HepG2 (cell line): ENCODE results near the gene PLA2G2A. TPM values are rescaled to one million over a fixed set of nuclear protein-coding genes. Genes with fewer than 3 reads are reported as not detected.

ENCODE experiments used
- BCL6 ChIP-seq: IDR thresholded peaks from 2 replicates; pipeline ENCODE4 v1.6.1; 2016; ENCODE audit warnings: missing genetic modification reagents, missing compliant biosample characterization
- CC2D1A ChIP-seq: sonication (generic); formaldehyde crosslinking; IDR thresholded peaks from 2 replicates; pipeline ENCODE4 v1.8.1; 2023; ENCODE audit warnings: mild to moderate bottlenecking, missing genetic modification reagents
- CENPT ChIP-seq: sonication (generic); formaldehyde crosslinking; IDR thresholded peaks from 2 replicates; pipeline ENCODE4 v1.8.0; 2022; ENCODE audit warnings: low read depth, mild to moderate bottlenecking, moderate library complexity, missing genetic modification reagents
- GFI1 ChIP-seq: sonication (generic); formaldehyde crosslinking; IDR thresholded peaks from 2 replicates; pipeline ENCODE4 v1.5.0; 2020; ENCODE audit warnings: missing genetic modification reagents, mild to moderate bottlenecking, borderline replicate concordance
- GLMP ChIP-seq: sonication (generic); formaldehyde crosslinking; IDR thresholded peaks from 2 replicates; pipeline ENCODE4 v1.9.0; 2021; ENCODE audit warnings: missing genetic modification reagents, mild to moderate bottlenecking, borderline replicate concordance
- GTF2F1 ChIP-seq: fragments of 150-350 bp; IDR thresholded peaks from 2 replicates; pipeline ENCODE4 v1.6.1; 2014; ENCODE audit warnings: low read length
- KMT2B ChIP-seq: IDR thresholded peaks from 2 replicates; pipeline ENCODE4 v1.6.1; 2016; ENCODE audit warnings: missing genetic modification reagents, missing compliant biosample characterization
- NFAT5 ChIP-seq: sonication (generic); formaldehyde crosslinking; IDR thresholded peaks from 2 replicates; pipeline ENCODE4 v1.4.0; 2020; ENCODE audit warnings: missing genetic modification reagents
- SOX6 ChIP-seq, 2 experiments: fragments of 450-650 bp in 1 of 2; sonication (generic) in 1 of 2; formaldehyde crosslinking in 1 of 2; IDR thresholded peaks; 2 replicates each; pipeline versions ENCODE4 v1.4.0 to v1.6.1; 2017 to 2020; ENCODE audit warnings: antibody characterized with exemption in 1 of 2, mild to moderate bottlenecking in 1 of 2, missing genetic modification reagents in 1 of 2
- ZFP36L1 ChIP-seq: sonication (generic); formaldehyde crosslinking; IDR thresholded peaks from 2 replicates; pipeline ENCODE4 v1.8.0; 2022; ENCODE audit warnings: mild to moderate bottlenecking, missing genetic modification reagents, moderate library complexity
- ZFP82 ChIP-seq: sonication (generic); formaldehyde crosslinking; IDR thresholded peaks from 2 replicates; pipeline ENCODE4 v1.5.1; 2020; ENCODE audit warnings: mild to moderate bottlenecking, missing genetic modification reagents, borderline replicate concordance
- ZNF225 ChIP-seq: sonication (generic); formaldehyde crosslinking; IDR thresholded peaks from 2 replicates; pipeline ENCODE4 v1.4.0; 2020; ENCODE audit warnings: mild to moderate bottlenecking, missing genetic modification reagents
- ZNF234 ChIP-seq: sonication (generic); formaldehyde crosslinking; conservative IDR thresholded peaks from 2 replicates; pipeline ENCODE4 v1.5.1; 2020; ENCODE audit warnings: mild to moderate bottlenecking, missing genetic modification reagents
- ZNF432 ChIP-seq: sonication (generic); formaldehyde crosslinking; IDR thresholded peaks from 2 replicates; pipeline ENCODE4 v1.5.0; 2020; ENCODE audit warnings: missing genetic modification reagents, mild to moderate bottlenecking, borderline replicate concordance
- ZNF605 ChIP-seq: sonication (generic); formaldehyde crosslinking; IDR thresholded peaks from 2 replicates; pipeline ENCODE4 v1.8.0; 2022; ENCODE audit warnings: mild to moderate bottlenecking, missing genetic modification reagents
- ZNF672 ChIP-seq: sonication (generic); formaldehyde crosslinking; IDR thresholded peaks from 2 replicates; pipeline ENCODE4 v1.8.1; 2022; ENCODE audit warnings: missing genetic modification reagents
- ZNF773 ChIP-seq: sonication (generic); formaldehyde crosslinking; IDR thresholded peaks from 2 replicates; pipeline ENCODE4 v1.4.0; 2020; ENCODE audit warnings: missing genetic modification reagents, borderline replicate concordance
- ZSCAN31 ChIP-seq: sonication (generic); formaldehyde crosslinking; IDR thresholded peaks from 2 replicates; pipeline ENCODE4 v1.5.0; 2020; ENCODE audit warnings: low read depth, mild to moderate bottlenecking, missing genetic modification reagents
- polyA plus RNA-seq, 8 experiments: library from polyadenylated mRNA; depleted of rRNA in 3 of 8; stranded (reverse) in 7 of 8; unstranded in 1 of 8; fragments of >200 nt; fragmentation: Illumina TruSeq in 4 of 8; extraction: Trizol in 4 of 8; gene quantifications; 2 replicates each; pipeline versions ENCODE4 v1.2.1 to v1.2.3, GENCODE V29; 2011 to 2016; ENCODE audit warnings: low read depth in 4 of 8, missing spikeins in 1 of 8, mixed read lengths in 1 of 8; ENCODE audit not compliant: insufficient read depth in 1 of 8
- total RNA-seq, 5 experiments: library from RNA; depleted of rRNA; stranded (reverse); fragments of >200 nt; fragmentation: Illumina TruSeq; extraction: Trizol; gene quantifications; 2 replicates each; pipeline ENCODE4 v1.2.3, GENCODE V29; 2016; ENCODE audit warnings: low read depth in 1 of 5
- TF ChIP-seq, protein P1 (sequence below): fragments of 450-650 bp; IDR thresholded peaks from 2 replicates; pipeline ENCODE4 v1.6.1; 2016
- TF ChIP-seq, protein P2 (sequence below): sonication (generic); formaldehyde crosslinking; IDR thresholded peaks from 2 replicates; pipeline ENCODE4 v1.5.0; 2020; ENCODE audit warnings: missing genetic modification reagents

PLA2G2A gene
- total and polyA plus RNA-seq, 2 of the 13 experiments (the other 11 are each of a cell fraction or from before 2014, with no cell fraction given) = 0.35 to 30.3 TPM

DNA sequence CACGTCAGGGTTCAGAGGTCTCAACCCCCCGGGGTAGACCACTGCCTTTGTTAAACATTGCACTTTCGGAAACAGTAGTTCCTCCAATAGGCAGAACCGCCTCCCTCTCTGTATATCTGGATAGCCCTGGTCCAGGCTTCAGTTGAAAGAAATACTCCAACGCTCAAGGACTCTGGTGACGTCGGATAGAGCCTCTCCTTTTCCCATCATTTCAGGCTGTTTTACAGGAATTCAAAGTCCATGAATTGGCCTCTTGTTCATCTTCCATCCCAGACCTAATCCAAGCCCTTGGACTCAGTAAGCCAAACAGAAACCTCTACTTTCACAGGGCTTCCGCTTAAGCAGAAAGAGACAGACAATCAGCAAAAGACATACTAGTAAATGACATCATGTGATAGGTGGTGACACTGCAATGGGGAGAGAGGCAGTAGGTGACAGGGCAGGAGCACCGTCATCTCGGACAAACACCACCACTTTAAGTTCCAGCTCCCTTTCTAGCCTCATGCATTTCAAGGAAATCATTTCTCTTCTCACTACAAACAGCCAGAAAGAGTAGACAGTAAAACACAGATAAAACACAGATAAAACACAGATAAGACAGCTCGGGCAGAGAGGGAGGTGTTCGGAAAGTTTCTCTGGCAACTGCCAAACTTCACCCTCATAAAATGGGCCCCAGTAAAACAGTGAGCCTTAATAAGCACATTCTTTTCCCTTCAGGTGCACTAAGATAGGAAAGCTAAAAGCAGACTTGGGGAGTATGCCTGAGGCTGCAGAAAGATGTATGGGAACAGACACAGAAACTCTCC, 2.3 kb upstream of the PLA2G2A start (continued):
- TF ChIP-seq NFAT5 (CRISPR knock-in tag) (no peak), ZSCAN31 (CRISPR knock-in tag) (no peak), ZNF225 (CRISPR knock-in tag) (no peak), ZNF672 (CRISPR knock-in tag) (no peak), CENPT (CRISPR knock-in tag) (no peak), ZFP36L1 (no peak), ZNF234 (CRISPR knock-in tag) (no peak), KMT2B (CRISPR knock-in tag) (no peak), GLMP (CRISPR knock-in tag) (no peak), ZNF605 (CRISPR knock-in tag) (no peak), CC2D1A (CRISPR knock-in tag) (no peak), ZNF432 (CRISPR knock-in tag) (no peak), ZFP82 (CRISPR knock-in tag) (no peak), ZNF773 (CRISPR knock-in tag) (no peak), SOX6 (IDR thresholded peaks at IDR 0.05) (no peak), SOX6 (CRISPR knock-in tag; IDR thresholded peaks at IDR 0.05) (peak; percentile 83), GFI1 (peak; percentile 37; the same call in 1 of the 2 replicates), GTF2F1 (no peak), BCL6 (peak; percentile 85)
- TF ChIP-seq, protein P1, sequence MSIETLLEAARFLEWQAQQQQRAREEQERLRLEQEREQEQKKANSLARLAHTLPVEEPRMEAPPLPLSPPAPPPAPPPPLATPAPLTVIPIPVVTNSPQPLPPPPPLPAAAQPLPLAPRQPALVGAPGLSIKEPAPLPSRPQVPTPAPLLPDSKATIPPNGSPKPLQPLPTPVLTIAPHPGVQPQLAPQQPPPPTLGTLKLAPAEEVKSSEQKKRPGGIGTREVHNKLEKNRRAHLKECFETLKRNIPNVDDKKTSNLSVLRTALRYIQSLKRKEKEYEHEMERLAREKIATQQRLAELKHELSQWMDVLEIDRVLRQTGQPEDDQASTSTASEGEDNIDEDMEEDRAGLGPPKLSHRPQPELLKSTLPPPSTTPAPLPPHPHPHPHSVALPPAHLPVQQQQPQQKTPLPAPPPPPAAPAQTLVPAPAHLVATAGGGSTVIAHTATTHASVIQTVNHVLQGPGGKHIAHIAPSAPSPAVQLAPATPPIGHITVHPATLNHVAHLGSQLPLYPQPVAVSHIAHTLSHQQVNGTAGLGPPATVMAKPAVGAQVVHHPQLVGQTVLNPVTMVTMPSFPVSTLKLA = no peak
- TF ChIP-seq, protein P2, sequence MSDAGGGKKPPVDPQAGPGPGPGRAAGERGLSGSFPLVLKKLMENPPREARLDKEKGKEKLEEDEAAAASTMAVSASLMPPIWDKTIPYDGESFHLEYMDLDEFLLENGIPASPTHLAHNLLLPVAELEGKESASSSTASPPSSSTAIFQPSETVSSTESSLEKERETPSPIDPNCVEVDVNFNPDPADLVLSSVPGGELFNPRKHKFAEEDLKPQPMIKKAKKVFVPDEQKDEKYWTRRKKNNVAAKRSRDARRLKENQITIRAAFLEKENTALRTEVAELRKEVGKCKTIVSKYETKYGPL (CRISPR knock-in tag) = no peak
